ENCODE data around the gene VTI1B. TPM values are rescaled to one million over a fixed set of nuclear protein-coding genes. Genes with fewer than 3 reads are reported as not detected.
"Not testable (repeated sequence)": the region's sequence is repeated elsewhere in the genome, so short reads cannot be mapped to it uniquely, and the experiment has no call there.

Gene VTI1B, protein sequence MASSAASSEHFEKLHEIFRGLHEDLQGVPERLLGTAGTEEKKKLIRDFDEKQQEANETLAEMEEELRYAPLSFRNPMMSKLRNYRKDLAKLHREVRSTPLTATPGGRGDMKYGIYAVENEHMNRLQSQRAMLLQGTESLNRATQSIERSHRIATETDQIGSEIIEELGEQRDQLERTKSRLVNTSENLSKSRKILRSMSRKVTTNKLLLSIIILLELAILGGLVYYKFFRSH
- 48.7 and 52.8 TPM in 2 replicates for total RNA-seq (2014; rRNA removed)
- polyA plus RNA-seq (2012), result 121 TPM

DNA sequence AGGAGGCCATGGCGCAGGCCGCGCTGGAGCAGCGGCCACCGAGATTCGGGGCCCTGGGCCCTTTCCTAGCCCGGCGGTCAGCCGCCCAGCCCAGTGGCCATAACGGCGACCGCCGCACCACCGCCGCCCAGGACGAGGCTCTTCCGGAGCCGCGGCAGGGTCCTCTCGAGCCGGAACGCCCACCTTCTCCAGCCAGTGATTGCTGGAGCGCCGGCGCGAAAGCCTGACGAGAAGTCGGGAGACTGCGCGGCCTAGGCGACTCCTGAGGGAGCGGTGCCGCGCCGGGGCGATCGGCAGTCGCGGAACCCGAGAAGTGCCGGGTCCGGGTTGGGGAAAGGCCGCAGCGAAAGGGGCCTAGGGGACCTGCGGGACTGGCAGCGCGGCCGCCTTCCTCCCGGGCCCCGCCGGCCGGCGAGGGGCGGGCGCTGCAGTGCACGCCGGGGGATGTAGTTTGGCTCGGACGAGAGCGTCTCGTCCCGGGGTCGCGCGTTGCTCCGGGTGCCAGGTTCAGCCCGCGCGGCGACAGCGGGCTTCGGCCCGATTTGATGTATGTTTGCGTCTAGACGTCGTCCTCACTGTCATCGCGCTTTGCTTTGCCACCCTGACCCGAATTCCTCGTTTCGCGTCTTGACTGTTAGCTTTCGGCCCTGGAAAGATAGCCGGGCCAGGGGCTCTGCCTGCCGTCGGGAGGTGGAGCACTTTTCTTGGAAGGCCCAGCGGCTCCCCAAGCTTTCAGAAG lies at the start of gene VTI1B:
TSS of gene VTI1B (minus strand) at position 153 of the 739 bp plus-strand sequence. CDS start at position 10, 143 bp downstream.
- peak; percentile 72 for DNase-seq (ENCODE audit: low read depth)

DNA sequence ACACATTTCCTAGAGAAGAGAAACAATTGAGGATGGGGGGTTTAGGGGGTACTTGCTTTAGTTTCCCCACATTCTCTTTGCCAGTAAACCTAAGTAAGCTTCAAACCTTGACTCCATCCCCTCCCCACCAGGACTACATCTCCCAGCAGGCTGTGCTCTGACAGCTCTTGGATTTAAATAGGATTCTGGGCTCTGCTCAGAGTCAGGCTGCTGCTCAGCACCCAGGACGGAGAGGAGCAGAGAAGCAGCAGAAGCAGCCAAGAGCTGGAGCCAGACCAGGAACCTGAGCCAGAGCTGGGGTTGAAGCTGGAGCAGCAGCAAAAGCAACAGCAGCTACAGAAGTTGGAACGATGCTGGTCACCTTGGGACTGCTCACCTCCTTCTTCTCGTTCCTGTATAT lies 47.9 kb upstream of the VTI1B start:
- peak; percentile 38 for DNase-seq (ENCODE audit: low read depth)

DNA sequence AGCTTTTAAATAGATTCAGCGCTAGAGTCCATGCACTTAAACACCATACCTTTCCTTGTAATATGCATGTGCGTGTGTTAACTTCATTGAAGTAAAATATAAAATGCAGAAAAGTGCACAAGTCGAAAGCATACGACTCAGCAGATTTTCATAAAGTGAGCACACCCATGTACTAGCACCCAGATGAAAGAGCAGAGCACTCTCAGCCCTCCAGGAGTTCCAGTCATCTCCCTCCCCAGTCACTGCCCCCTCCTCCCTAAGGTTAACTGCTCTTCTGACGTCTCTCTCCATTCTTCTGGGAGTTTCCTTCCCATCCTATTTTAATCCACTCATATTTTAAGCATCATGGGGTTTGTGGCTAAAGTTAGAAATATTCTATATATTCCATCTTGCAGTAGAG lies 47.4 kb upstream of the VTI1B start:
- DNase-seq (ENCODE audit: low read depth), result no peak

DNA sequence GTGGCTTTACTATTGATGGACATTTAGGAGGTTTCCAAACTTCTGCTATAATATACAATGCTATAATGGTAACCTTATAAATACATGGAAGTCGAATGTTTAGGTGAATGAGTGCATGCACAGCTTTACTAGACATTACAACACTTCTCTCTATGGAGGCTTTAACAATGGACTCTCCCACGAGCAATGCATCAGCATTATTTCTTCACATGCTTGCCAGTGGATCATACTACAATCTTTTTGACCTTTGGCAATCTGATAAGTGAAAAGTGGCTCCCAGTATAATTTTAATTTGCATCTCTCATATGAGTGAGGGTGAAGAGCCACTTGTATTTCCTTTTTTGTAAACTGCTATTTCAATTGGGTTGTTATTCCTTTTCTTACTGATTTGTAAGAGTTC lies 45.4 kb upstream of the VTI1B start:
- no peak for DNase-seq (ENCODE audit: low read depth)

DNA sequence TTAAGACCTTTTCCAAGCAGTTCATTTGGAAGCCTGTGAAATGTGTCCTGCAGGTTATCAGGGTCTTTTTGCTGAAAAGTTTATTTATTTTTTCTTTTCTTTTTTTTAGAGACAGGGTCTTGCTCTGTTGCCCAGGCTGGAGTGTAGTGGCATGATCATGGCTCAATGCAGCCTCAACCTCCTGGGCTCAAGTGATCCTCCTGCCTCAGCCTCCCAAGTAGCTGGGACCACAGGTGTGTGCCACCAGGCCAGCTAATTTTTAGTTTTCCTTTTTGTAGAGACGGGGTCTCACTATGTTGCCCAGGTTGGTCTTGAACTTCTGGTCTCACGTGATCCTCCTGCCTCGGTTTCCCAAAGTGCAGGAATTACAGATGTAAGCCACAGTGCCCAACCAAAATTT lies 45.0 kb upstream of the VTI1B start:
- DNase-seq (ENCODE audit: low read depth), result not testable (repeated sequence)

DNA sequence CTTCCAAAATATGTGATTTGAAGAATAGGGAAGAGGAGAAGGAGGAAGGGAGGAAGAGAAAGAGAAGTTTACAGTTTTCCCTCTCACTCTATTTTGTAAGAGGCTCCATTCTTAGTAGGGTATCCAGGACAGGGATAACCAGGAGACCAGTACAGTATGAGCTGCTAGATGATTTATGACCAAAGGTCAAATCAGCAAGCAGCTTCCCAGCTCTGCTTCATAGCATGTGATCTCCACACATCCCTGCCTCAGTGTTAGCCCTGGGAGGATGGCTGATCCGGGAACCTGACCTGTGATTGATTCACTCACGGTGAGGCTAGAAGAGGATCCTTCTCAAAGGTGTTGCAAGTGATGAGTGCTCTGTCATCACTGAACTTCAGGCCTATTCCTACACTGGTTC lies 43.8 kb upstream of the VTI1B start:
- DNase-seq (ENCODE audit: low read depth), result no peak

DNA sequence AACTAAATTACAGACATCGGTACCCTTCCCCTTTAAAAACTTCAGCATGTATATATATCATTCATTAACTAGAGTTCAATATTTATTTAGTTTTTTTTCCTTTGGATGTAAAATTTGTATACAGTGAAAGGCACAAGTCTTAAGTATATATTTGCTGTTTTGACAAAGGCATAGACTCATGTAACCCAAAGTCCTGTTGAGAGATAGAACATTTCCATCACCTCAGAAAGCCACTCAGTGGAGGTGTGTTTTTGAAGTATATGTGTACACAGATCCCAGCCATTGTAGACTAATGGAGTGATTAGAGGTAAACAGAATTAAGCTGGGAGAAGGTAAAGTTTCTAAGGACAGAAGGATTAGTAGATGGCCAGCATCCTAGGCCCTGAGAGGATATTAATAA lies 42.6 kb upstream of the VTI1B start:
- no peak for DNase-seq (ENCODE audit: low read depth)

DNA sequence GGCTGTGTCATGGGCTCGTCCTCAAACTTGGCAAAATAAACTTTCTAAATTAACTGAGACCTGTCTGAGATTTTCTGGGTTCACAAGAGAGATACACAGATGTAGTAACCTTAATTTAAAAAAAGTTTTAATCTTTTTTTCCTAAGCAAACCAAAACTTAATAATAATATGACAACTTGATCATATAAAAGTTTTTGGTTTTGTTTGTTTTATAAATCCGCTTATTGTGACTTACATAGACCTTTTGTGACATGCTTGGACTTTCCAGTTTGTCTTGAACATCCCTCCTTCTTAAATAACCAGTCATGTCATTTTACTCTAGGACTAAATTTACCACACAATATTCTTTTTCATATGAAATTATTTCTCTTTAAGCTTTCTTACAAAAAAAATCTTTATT lies 35.8 kb upstream of the VTI1B start:
- peak; percentile 30 for DNase-seq (ENCODE audit: low read depth)

DNA sequence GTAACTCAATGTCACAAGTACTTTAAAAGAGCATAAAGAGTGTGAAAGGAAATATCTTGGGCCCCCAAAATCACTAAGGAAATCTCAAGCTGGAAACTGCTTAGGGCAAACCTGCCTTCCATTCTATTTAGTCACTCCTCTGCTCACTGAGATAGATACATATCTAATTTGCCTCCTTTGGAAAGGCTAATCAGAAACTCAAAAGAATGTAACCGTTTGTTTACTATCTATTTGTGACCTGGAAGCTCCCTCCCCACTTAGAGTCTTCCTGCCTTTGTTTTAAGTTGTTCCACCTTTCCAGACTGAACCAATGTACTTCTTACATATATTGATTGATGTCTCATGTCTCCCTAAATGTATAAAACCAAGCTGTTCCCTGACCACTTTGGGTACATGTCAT lies 35.4 kb upstream of the VTI1B start:
- not testable (repeated sequence) for DNase-seq (ENCODE audit: low read depth)

DNA sequence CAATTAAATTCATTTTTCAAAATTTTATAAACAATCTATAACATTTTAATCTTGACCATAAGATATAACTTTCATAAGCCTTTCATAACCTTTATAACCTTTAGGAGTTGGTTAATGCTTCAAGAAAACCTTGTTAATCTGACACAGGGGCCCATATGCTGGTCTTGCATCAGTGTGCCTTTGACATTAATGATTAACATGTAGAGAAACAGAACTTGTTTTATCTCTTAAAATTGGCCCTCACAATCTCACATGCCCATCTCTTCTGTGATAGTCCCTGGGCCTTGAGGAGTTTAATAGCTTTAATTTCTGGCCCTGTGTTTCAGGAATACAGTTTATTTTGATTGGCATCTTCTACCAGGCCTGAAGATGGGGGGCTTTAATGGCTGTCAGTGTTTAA lies 34.9 kb upstream of the VTI1B start:
- DNase-seq (ENCODE audit: low read depth), result not testable (repeated sequence)

DNA sequence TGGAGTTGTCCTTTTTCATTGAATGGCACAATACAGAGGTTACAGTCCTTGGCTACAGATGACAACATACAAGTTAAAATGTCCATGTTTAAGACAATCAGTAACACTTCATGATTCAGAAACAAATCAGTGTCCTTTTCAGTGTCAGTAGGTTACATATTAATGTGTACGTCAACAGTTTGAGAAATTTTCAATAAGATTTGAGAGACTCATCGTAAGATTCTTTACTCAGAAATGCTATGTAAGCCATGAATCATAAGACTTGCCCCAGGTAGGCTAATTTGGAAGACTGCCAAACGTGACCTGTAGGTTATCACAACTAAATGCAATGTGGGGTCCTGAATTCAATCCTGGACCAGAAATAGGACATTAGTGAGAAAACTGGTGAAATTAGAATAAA lies 30.8 kb upstream of the VTI1B start:
- no peak for DNase-seq (ENCODE audit: low read depth)

DNA sequence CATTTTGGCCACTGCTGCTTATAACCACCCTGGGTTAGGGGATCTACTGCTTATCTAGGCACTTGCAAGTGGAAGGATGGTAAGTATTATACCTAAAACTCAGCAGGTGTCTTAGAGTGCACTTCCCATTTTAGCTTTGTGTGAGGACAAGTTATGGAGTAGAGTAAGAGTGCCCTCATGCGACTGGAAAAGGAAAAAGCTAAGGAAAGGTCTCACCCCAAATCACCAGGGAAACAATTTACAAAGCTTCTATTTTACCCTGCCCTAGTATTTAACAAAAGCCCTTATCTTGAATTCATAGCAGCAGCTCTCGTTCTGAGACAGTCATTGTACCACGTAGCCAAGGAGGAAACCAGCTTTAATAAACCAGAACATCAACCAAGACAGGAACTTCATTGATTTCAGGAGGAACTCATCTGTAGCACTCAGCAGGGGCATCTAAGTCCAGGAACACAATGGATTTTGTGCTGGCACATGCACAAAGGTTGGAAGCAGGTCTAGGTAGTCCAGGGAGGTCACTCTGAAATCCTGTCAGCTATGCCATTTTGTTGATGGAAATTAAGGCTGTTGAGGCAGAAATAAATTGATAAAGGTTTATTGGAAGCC lies 30.2 kb upstream of the VTI1B start:
- peak; percentile 54 for DNase-seq (ENCODE audit: low read depth)

DNA sequence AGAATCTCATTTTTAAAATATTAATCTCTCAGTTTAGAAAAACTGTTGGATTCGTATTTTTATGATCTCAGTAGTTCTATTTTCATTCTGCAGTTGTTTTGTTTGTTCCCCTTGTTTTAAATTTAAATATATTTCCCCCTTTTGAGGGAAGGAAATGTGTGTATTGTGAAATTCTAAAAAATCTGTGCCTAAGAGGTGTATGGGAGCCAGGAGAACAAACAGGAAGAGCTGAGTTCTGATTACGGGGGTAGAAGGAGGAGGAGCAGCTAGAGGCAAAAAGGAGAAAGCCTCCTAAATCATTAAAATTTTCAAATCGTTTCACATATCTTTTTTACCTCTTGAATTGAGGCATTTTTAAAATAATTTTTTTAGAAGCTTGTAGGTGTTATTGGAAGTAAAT lies 29.6 kb upstream of the VTI1B start:
- DNase-seq (ENCODE audit: low read depth), result no peak

DNA sequence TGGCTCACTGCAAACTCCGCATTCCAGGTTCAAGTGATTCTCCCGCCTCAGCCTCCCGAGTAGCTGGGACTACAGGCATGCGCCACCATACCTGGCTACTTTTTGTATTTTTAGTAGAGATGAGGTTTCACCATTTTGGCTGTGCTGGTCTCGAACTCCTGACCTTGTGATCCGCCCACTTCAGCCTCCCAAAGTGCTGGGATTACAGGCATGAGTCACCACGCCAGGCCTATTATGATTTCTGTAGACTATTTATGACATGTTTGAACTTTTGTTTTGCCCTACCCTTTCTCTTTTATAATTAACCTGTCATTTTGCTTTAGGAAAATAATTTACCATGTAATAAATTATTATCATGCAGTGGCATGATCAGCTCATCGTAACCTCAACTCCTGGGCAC lies 27.1 kb upstream of the VTI1B start, which contains the start of gene RDH12:
TSS of gene RDH12 (plus strand) at position 395 of the 400 bp plus-strand sequence. CDS start 20,757 bp downstream, outside the sequence.
- peak; percentile 9 for DNase-seq (ENCODE audit: low read depth)

DNA sequence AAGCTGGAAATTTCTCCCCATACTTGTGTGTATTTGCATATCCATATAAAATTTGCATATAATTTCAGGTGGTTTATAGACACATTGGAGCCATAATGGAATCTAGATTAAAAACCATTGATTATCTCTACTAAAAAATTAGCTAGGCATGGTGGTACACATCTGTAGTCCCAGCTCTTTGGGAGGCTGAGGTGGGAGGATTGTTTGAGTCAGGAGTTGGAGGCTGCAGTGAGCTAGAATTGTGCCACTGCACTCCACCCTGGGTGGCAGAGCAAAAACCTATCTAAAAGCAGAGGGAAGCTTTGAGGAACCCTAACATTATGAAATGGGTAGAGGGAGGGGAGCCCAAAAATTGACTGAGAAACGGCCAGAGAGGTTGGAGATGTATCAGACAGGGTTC lies 23.7 kb upstream of the VTI1B start:
- DNase-seq (ENCODE audit: low read depth), result no peak

DNA sequence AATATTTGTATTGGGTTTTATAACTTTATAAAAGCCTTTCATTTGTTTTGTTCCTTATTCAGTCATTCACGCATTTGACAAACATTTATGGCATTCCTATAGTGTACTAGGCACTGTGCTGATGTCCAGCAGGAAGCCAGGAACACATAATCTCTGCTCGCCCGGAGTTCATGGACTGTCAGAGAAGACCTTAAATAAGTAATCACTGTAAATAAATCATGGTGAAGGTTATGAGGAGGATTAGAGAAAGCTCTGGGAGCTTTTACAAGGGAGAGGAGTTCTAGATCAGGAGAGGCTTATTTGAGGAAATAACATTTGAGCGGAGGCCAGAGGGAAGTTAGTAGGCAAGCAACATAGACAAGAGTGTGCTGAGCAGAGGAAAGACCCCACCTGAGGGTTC lies 22.6 kb upstream of the VTI1B start:
- DNase-seq (ENCODE audit: low read depth), result no peak

DNA sequence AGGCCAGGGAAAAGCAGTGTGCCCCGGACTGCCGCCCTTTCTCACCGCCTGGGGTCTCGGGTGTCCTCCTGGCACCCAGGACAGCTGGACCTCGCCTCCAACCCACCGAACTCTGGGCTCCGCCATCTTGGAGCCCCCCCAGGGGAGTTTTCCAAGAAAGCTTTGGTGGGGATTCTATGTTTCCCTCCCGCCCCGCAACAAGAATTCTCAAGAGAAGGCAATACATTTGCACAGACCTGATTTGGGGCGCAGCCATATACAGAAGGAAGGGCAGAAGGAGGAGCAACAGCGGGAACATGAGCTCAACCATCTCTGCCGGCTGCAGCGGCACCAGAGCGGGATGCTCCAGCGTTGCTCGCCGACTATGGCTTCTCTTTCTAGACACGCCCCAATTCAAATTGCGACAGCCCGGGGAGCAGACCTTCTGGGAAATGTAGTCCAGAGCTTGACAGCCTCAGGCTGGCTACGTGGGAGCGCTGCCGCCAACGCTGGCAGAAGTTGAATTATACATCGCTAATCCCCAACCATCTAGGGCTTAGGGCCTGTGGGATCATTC lies 21.0 kb upstream of the VTI1B start, which contains the start of gene RDH11:
TSS of gene RDH11 (minus strand) at position 371 of the 556 bp plus-strand sequence. CDS start at position 310, 61 bp downstream.
- peak; percentile 92 for DNase-seq (ENCODE audit: low read depth)

DNA sequence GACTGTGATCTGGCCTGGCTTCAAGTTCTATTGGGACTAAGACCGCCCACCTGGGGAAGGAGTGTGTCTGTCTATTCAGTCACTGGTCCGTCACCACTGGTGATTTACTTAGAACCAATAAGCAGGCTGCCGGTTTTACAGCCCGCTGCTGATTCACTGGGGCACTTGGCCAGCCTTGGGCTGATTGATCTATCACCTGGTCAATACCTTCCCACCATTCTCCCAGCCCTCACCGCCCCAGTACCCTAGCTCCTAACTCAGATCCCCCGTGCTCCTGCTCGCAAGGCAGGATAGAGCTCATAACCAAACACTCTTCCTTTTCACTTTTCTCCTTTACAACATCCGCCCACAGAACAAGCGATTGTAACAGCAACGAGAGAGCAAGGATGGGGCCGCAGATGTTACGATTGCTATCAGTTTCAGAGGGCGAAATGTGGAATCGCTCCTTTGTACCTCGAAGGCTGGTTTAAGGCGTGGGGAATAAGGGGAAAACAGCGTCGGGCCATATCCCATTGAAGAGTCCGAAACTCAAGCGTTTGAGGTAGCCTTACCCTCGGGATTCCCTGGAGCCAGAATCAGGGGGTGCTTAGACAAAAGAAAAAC lies 20.5 kb upstream of the VTI1B start:
- peak; percentile 86 for DNase-seq (ENCODE audit: low read depth)

DNA sequence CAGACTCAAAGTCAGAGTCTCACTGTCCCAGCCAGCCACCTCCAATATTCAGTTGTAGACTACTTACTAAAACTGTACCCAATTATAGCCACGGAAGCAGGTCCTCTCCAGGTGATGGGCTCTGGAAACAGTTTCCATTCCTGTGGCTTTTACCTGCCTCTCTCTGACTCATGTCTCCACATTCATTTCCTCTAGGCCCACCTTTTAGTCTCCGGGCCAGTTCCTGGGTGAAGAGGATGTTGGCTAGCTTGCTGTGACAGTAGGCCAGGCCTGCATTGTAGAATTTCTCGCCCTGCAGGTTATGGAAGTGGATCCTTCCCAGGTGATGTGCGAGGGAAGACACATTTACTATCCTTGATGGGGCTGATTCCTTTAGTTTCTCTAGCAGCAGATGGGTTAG lies 15.6 kb upstream of the VTI1B start:
- DNase-seq (ENCODE audit: low read depth), result no peak

DNA sequence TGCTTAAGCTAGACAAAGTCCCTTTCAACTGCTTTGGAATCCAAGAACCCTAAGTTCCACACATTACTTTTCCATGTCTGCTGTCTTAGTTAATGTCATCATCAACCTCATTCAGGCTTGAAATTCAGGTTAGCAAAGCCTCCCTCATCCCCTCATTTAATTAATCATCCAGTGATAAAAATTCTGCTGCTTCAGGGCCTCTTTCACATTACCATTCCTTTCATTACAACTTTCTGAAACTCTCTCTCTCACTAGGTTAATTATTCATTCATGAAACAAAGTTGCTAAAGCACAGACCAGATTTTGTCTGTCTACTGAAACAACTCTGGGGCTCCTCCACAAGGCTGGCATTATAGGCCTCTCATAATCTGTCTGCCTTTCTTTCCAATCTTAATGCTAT lies 9.4 kb upstream of the VTI1B start:
- no peak for DNase-seq (ENCODE audit: low read depth)

DNA sequence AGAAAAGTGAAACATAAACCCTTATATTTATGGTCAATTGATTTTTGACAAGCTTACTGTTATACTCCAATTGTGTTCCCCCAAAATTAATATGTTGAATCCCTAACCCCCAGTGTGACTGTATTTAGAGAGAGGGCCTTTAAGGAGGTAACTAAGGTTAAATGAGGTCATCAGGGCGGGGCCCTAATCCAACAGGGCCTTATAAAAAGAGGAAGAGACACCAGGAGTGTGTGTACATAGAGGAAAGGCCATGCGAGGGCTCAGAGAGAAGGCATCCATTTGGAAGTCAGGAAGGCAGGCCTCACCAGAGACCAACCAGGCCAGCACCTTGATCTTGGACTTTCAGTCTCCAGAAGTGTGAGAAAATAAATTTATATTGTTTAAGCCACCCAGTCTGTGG lies 6.5 kb upstream of the VTI1B start:
- DNase-seq (ENCODE audit: low read depth), result no peak

DNA sequence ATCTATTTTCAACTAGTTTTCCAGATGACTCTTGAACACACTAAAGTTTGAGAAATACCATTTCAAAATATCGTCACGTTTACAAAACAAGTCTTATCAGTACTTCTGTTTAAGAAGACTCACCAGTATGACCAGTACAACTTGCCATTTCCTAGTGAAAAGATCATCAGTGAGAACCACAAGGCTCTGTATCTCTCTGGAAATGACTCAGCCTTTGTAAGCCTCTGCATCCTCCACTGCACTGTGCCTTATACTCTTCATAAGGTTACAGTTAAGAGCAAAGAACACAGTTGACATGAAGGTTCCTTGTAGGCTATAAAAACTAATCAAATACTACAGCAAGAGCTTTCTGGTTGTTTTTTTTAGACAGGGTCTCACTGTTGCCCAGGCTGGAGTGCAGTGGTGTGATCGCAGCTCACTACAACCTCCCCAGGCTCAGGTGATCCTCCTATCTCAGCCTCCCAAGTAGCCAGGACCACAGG lies 5.7 kb upstream of the VTI1B start:
- peak; percentile 85 for DNase-seq (ENCODE audit: low read depth)

Data from LHCN-M2 (cell line).